ENCODE results near the gene DHX34. TPM values are rescaled to one million over a fixed set of nuclear protein-coding genes. Genes with fewer than 3 reads are reported as not detected.
"Not testable (repeated sequence)": the region's sequence is repeated elsewhere in the genome, so short reads cannot be mapped to it uniquely, and the experiment has no call there.

Gene DHX34
- total RNA-seq, 4 donors from 2014 or later: 10.7 to 20.8 (median 17.7) TPM

DNA sequence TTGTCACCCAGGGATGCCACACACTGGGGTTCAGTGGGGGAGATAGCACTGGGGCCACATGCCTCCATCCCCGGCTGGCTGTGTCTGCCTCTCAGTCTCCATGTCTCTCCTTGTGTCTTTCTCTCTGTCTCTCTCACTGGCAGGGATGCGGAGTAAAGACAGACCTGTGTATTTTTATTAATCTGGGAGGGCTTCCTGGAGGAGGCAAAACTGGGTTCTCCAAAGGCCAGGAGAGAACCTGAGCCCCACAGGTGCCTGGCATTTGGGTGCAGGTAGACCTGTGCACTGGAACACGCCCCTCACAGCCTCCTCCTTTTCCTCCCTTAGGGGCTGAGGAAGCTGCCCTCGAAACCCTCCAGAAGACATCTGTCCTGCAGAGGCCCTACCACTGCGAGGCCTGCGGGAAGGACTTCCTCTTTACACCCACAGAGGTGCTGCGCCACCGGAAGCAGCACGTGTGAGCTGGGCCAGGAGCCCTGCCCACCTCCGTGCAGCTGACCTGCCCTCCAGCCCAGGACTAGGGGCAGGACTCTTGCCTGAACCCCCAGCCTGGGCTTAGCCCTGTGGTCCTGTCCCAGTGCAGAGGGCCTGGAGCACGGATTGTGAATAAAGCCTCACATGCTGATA lies 32.7 kb downstream of the DHX34 start:
- Histone ChIP-seq H3K27ac (no peak overlapping the region), H3K9me3 (no peaks in the 10 kb centered on the region), H3K4me3 (no peak overlapping the region), H3K4me1 (no peaks in the 10 kb centered on the region), H3K27me3 (no peaks in the 10 kb centered on the region), H3K36me3 (peaks cover 28 to 57% (median 31%) of the 10 kb centered on the region in 3 donors)
- intact Hi-C loops (cut with DNase I): no loop called here
- TF ChIP-seq, protein P1, sequence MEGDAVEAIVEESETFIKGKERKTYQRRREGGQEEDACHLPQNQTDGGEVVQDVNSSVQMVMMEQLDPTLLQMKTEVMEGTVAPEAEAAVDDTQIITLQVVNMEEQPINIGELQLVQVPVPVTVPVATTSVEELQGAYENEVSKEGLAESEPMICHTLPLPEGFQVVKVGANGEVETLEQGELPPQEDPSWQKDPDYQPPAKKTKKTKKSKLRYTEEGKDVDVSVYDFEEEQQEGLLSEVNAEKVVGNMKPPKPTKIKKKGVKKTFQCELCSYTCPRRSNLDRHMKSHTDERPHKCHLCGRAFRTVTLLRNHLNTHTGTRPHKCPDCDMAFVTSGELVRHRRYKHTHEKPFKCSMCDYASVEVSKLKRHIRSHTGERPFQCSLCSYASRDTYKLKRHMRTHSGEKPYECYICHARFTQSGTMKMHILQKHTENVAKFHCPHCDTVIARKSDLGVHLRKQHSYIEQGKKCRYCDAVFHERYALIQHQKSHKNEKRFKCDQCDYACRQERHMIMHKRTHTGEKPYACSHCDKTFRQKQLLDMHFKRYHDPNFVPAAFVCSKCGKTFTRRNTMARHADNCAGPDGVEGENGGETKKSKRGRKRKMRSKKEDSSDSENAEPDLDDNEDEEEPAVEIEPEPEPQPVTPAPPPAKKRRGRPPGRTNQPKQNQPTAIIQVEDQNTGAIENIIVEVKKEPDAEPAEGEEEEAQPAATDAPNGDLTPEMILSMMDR (IDR thresholded peaks at IDR 0.05): no peak
- TF ChIP-seq POLR2A (IDR thresholded peaks at IDR 0.05): no peak
- DNase-seq: no peak
- 89 to 96% methylated on average over 2 to 4 of the region's 11 CpGs for WGBS, 2 donors

DNA sequence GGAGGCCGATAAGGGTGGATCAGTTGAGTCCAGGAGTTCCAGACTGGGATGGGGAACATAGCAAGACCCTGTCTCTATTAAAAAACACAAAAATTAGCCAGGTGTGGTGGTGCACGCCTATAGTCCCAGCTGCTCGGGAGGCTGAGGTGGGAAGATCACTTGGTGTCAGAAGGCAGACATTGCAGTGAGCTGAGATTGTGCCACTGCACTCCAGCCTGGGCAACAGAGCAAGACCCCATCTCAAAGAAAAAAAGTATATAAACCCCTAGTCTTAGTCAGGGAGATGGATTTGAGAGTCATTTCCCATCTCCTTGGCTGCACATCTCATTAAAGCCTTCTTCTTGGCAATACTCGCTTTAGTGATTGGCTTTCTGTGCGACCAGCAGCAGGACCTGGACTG lies 34.8 kb downstream of the DHX34 start:
- not testable (repeated sequence) for H3K27ac ChIP-seq
- WGBS, 2 donors: 72 to 79% methylated on average over 5 of the region's 5 CpGs

DNA sequence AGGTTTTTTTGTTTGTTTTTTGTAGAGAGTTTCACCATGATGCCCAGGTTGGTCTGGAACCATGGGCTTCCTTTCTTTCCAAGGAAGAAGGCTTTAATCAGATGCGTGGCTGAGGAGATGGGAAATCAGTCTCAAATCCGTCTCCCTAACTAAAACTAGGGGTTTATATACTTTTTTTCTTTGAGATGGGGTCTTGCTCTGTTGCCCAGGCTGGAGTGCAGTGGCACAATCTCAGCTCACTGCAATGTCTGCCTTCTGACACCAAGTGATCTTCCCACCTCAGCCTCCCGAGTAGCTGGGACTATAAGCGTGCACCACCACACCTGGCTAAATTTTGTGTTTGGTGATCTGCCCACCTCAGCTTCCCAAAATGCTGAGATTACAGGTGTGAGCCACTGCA lies 35.4 kb downstream of the DHX34 start:
- 88 to 93% methylated on average over 4 of the region's 4 CpGs for WGBS, 2 donors
- not testable (repeated sequence) for H3K27ac ChIP-seq

More for the DNA sequence above, 34.8 kb downstream of the DHX34 start:
- H3K4me3 ChIP-seq; intact Hi-C loops (cut with DNase I); H3K9me3 ChIP-seq; DNase-seq; H3K27me3 ChIP-seq; H3K4me1 ChIP-seq: not testable (repeated sequence)
- peaks cover 17 to 36% (median 22%) of the 10 kb centered on the region in 3 donors for H3K36me3 ChIP-seq

DNA sequence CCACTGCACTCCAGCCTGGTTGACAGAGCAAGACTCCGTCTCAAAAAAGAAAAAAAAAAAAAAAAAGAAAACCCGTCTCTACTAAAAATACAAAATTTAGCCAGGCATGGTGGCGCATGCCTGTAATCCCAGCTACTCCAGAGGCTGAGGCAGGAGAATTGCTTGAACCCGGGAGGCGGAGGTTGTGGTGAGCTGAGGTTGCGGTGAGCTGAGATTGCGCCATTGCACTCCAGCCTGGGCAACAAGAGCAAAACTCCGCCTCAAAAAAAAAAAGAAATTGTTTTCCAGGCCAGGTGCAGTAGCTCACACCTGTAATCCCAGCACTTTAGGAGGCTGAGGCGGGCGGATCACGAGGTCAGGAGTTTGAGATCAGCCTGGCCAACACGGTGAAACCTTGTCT lies 37.5 kb downstream of the DHX34 start:
- H3K27me3 ChIP-seq; DNase-seq; H3K4me1 ChIP-seq; H3K4me3 ChIP-seq; H3K36me3 ChIP-seq; H3K9me3 ChIP-seq; H3K27ac ChIP-seq; intact Hi-C loops (cut with DNase I): not testable (repeated sequence)
- 83 to 86% methylated on average over 11 to 12 of the region's 12 CpGs for WGBS, 2 donors

More for the DNA sequence above, 35.4 kb downstream of the DHX34 start:
- DNase-seq; H3K4me3 ChIP-seq; H3K27me3 ChIP-seq; intact Hi-C loops (cut with DNase I); H3K9me3 ChIP-seq; H3K4me1 ChIP-seq: not testable (repeated sequence)
- H3K36me3 ChIP-seq: peaks cover 17 to 30% (median 22%) of the 10 kb centered on the region in 3 donors

DNA sequence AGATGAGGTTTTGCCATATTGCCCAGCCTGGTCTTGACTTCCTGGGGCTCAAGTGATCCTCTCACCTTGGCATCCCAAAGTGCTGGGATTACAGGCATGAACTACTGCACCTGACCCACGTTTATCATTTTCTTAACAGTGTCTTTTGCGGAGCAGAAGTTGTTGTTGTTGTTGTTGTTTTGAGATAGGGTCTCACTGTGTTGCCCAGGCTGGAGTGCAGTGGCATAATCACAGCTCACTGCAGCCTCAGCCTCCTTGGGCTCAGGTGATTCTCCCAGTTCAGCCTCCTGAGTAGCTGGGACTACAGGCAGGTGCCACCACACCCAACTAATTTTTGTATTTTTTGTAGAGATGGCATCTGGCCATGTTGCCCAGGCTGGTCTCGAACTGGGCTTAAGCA lies 38.5 kb downstream of the DHX34 start:
- 60 to 68% methylated on average over 3 of the region's 3 CpGs for WGBS, 2 donors
- DNase-seq; intact Hi-C loops (cut with DNase I); H3K9me3 ChIP-seq; H3K4me3 ChIP-seq; H3K27ac ChIP-seq; H3K4me1 ChIP-seq; H3K27me3 ChIP-seq; H3K36me3 ChIP-seq: not testable (repeated sequence)

DNA sequence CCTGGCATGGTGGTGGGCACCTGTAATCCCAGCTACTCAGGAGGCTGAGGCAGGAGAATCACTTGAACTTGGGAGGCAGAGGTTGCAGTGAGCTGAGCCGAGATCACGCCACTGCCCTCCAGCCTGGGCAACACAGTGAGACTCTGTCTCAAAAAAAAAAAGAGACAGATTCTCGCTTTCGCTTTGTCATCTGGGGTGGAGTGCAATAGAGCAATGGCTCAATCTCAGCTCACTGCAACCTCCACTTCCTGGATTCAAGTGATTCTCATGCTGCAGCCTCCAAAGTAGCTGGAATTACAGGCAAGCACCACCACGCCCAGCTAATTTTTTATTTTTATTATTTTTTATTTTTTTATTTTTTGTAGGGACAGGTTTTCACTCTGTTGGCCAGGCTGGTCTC lies 39.6 kb downstream of the DHX34 start:
- H3K9me3 ChIP-seq; H3K4me3 ChIP-seq; DNase-seq; intact Hi-C loops (cut with DNase I); H3K36me3 ChIP-seq; H3K4me1 ChIP-seq; H3K27me3 ChIP-seq: not testable (repeated sequence)
- peak overlapping the region in 1 of 4 donors; percentile 21 for H3K27ac ChIP-seq
- WGBS, 2 donors: 64 to 74% methylated on average over 5 of the region's 5 CpGs

DNA sequence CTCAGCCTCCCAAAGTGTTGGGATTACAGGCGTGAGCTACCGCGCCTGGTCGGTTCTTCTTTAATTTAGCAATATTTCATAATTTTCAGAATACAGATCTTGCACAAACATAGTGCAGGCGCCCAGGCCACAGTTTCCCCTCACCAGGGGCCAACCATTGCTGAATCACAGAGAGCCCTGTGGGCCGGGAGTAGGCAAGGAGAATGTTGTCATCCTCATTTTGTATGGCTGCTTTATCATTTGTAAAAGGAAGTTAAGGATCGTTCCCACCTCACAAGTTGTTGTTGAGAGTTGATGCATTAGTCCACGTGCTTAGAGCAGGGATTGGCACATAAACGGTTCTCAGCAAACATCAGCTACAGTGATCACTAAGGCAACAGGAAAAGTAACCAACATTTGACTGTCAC lies 40.0 kb downstream of the DHX34 start:
- no peak for TF ChIP-seq POLR2A (IDR thresholded peaks at IDR 0.05)
- TF ChIP-seq, protein P1 (IDR thresholded peaks at IDR 0.05): no peak
- DNase-seq: no peak
- Histone ChIP-seq H3K9me3 (no peaks in the 10 kb centered on the region), H3K36me3 (no peaks in the 10 kb centered on the region), H3K27ac (peak overlapping the region in 1 of 4 donors; percentile 39), H3K27me3 (no peaks in the 10 kb centered on the region), H3K4me1 (no peaks in the 10 kb centered on the region), H3K4me3 (no peak overlapping the region)
- intact Hi-C loops (cut with DNase I): no loop called here
- 47 to 53% methylated on average over 8 to 9 of the region's 9 CpGs for WGBS, 2 donors

Measured in esophagus squamous epithelium (tissue), 5 donors.